Lower leg skin (tissue), 3 donors: ENCODE data around the gene WIZ.

ENCODE experiments used
- CTCF ChIP-seq, 3 donors: fragments of 450-650 bp; IDR thresholded peaks; one replicate each; pipeline ENCODE4 v1.5.1; 2016; ENCODE audit warnings: antibody characterized with exemption in 3 of 3, mild to moderate bottlenecking in 3 of 3, moderate library complexity in 2 of 3
- POLR2A ChIP-seq, 2 donors: fragments of 450-650 bp; IDR thresholded peaks; one replicate each; pipeline ENCODE4 v1.6.1; 2016 to 2017; ENCODE audit warnings: antibody characterized with exemption in 2 of 2, mild to moderate bottlenecking in 1 of 2, moderate library complexity in 1 of 2

DNA sequence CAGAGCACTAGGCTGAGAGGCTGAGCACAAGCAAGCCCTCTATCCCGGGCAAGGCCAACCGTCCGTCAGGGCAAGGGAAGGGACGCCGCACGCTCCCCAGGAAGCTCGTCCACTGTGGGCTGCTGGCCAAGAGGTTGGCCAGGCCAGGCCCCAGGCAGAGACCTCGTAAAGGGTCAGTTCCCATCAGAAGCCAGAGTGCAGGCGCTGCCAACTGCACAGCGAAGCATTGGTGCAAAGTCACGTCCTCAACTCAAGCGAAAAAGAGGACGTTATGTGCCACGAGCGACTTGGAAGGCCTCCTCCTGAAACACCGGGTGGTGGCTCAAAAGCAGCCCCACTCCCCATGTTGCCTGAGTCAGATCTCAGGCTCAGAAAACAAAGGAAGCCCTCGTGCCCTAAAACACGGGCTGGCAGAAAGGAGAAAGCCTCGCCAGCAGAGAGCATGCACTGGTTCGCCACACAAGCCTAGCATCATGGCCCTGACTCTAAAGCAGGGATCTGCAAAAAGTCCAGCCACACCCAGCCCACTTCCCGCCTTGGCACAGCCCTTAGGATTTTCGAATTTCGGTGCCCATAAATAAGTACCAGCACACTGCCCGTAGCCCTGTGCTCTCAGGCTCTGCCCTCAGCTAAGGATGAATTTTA is 74.8 kb downstream of the WIZ start:
- TF ChIP-seq CTCF (IDR thresholded peaks at IDR 0.05) (no peak), POLR2A (IDR thresholded peaks at IDR 0.05) (no peak)
